RPMI8226 (cell line): ENCODE measurements around the gene PLCL1.

ENCODE experiments used
- DNase-seq: peaks from one replicate; pipeline ENCODE4 v3.0.0-alpha.2; 2015

PLCL1 gene

GRCh38 chr2:197929886-197930227, 125.5 kb downstream of the PLCL1 start:
- DNase-seq: no peak

- DNase-seq: no peak
These were observed 126.3 kb downstream of the PLCL1 start for GRCh38 chr2:197930570-197931278.

GRCh38 chr2:197931661-197932312, 127.4 kb downstream of the PLCL1 start:
- DNase-seq: no peak

DNA sequence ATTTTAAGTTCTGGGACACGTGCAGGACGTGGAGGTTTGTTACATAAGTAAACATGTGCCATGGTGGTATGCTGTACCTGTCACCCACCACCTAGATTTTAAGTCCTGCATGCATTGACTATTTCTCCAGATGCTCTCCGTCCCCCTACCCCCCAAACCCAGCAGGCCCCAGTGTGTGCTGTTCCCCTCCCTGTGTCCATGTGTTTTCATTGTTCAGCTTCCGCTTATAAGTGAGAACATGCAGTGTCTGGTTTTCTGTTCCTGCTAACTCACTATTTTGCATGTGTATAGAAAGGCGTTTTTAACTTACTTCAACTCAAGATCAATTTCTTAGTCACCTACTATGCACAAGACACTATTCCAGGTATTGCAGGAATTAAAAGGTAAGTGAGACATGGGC, 128.0 kb downstream of the PLCL1 start:
- DNase-seq: no peak

- DNase-seq: no peak
These were observed 130.0 kb downstream of the PLCL1 start for GRCh38 chr2:197934261-197934933.

- no peak for DNase-seq
These were observed 130.5 kb downstream of the PLCL1 start for GRCh38 chr2:197934934-197935289.

- DNase-seq: no peak
These were observed 133.4 kb downstream of the PLCL1 start for GRCh38 chr2:197937814-197938213.

GRCh38 chr2:197938555-197938954, 134.2 kb downstream of the PLCL1 start:
- no peak for DNase-seq

GRCh38 chr2:197939787-197940186, 135.4 kb downstream of the PLCL1 start:
- DNase-seq: no peak

GRCh38 chr2:197940382-197940781, 136.0 kb downstream of the PLCL1 start:
- DNase-seq: no peak

DNA sequence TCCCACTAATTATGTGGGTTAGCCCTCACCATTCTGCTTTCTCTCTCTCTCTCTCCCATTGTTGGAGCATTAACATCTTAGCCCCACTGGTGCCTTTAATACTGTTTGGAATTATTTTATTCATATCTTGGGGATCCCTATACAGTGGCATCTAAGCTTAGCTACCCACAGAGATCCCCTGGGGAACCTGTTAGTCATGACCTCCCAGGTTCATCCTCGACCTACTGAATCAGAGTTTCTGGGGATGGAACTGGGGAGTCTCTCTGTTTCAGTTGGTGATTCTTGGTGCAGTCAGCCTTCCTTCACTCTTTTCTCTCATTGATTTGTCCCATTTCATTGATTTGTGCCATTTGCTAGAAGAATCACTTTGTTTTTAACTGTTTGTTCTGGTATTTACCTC, 137.3 kb downstream of the PLCL1 start:
- DNase-seq: no peak

- DNase-seq: no peak
These were observed 139.3 kb downstream of the PLCL1 start for GRCh38 chr2:197943731-197944130.

DNA sequence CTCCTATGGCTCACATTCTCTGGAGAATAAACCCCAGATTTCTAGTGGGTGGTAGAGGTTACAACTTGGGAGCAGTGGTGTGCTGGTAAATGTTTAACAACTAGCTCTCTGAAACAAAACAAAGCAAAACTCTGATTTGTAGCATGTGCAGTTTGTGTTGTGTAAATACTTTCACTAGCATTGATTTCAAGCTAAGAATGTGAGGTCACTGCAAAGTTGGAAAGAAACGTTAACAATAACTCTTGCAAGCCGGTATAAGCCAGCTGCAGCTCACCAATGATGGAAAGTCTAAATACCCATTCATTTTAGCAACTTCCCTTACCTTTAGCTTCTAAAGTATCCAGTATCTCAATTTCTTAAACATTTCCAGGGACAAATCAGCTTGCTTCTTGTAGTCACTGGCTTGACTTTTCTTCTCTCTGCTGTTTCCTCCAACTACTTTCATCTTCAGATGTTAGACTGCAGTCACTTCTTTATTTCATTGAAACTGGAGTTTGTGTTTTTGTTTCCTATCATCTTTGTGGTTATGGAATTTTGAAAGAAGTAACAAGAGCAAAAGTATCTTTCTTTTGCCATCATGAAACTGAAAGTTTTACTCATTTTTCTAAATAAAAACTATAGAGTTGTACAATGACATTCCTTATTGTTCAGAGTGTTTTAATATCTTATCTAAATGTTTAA, 140.2 kb downstream of the PLCL1 start:
- DNase-seq: no peak

DNA sequence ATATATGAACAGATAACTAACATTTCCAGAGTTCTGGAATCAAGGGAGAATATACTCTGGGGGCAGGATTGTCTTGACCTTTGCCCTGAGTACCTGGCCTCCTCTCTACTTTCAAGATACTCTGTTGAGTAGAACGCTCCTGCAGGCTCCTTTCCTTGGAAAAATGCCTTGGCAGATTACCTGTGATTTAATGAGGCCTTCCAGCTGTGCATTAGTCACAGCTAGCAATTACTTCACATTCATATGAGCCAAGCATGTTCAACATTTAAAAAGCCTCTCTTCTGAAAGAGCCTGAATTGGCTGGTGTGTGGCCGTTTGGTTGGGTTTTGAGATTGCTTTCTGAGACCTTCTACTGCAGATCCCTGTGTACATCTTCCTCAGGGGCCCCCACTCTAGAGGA, 142.2 kb downstream of the PLCL1 start:
- DNase-seq: no peak

GRCh38 chr2:197947219-197947757, 142.9 kb downstream of the PLCL1 start:
- DNase-seq: no peak

DNA sequence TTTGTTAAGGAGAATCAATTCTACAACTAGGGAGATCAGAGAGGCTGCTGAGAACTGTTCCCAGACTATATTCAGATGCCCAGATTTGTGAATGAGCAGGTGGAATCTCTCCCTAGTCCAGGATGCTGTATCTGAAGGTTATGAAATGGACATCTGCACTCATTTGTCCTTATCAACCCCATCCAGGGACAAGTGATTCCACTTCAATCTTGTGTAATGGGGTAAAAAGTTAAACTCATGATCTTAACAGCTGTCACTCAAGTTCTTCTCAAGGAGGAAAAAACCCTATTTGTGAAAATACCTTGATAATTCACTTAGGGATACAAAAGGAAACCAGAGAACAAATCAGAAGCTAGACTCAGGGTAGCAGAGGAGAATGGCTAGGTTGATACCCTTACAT, 144.8 kb downstream of the PLCL1 start:
- no peak for DNase-seq

DNA sequence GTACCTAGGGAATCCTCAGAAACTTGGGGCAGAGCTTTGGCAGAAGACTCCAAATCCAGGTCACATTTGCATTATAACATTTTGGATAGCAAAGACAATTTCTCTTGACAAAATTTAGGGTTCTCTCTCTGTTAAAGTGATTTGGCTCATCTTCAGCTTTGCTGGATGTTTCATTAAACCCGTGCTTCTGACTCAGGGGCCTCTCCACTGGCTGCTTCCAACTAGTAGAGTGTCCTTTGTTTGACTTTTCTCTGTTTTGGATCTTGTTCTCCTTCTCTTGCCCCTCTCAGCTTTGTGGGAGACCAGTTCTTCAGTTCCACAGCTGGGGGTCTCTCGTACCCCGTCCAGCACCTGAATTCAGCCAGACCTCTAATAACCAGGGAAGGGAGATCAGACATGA, 145.6 kb downstream of the PLCL1 start:
- DNase-seq: no peak

- DNase-seq: no peak
These were observed 146.3 kb downstream of the PLCL1 start for GRCh38 chr2:197950724-197951123.

DNA sequence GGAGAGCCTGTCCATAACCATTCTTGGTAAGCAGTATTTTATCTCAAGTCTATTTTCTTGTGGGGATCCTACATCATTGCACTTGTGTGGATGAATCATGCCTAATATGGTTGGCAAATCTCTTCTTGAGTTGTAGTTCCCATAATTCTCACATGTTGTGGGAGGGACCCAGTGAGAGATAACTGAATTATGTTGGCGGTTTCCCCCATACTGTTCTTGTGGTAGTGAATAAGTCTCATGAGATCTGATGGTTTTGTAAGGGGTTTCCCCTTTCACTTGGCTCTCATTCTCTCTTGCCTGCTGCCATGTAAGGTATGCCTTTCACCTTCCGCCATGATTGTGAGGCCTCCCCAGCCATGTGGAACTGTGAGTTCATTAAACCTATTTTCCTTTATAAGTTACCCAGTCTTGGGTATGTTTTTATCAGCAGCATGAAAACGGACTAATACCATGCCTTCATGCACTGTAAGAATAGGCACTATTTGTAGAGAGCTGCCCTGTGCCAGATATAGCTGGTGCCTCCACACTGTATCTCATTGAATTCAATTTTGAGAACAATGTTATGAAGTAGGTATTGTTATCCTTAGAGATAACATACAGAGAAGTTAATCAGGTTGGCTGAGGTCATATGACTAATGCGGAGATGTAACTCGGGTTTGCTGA, 148.3 kb downstream of the PLCL1 start:
- no peak for DNase-seq

GRCh38 chr2:197954328-197954727, 149.9 kb downstream of the PLCL1 start:
- DNase-seq: no peak

DNA sequence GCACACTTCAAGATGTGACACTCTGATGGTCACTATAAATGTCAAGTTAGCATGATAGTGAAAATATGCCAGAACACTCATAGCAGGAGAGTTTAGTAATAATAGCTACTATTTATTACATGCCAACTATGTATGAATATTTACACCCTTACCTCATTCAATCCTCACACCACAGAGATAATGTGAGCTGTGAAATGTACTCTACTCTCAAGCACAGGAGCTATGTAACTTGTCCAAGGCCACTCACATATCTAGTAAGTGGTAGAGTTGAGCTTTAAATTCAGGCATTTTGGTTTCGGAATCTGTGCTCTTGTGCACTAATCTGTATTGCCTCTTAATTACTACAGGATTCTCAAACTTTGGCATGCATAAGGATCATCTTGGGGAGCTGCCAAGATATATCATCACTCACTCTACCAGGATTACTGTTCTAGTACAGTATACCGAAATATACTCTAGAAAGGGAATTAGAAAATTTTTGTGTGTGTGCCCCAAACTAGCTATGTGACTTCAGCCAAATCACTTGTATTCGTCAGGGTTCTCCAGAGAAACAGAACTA, 154.3 kb downstream of the PLCL1 start:
- no peak for DNase-seq

DNA sequence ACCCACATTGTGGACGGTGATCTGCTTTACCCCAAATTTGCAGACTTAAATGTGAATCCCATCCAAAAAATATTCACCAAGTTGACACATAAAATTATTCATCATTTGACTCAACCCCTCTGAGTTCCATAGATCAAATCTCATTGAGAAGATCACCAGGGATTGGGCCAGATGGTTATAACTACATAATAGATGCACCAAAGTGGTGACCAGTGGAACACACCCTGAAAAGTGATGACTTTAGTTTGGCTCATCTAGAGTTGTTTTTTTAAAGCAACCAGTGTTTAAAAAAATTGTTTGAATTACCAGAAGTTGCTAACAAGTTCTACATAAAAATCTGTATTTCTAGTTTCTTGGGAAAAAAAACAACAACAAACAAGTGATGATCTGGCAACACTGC, 155.0 kb downstream of the PLCL1 start:
- DNase-seq: no peak

DNA sequence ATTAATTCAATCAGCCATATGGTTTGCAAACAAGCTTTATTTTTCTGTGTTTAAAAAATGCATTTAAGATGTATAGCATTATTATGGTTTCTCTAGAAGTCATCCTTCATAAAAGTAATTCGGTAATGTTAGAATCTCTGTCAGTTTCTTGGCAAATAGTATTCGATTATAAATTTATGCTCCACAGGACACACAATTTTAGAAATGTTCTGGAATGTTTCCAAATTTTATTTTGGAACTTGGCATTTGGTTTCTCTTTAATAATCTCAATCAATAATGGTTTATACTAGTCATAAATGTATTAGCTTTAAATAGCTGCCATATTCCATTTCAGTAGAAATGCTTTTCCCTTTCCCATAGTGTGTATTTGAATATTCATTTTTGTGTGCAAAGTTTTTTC, 156.4 kb downstream of the PLCL1 start:
- DNase-seq: no peak
